SU-DHL-6 (cell line): ENCODE results near the gene ACO2.

Source experiments
- EZH2phosphoT487 ChIP-seq: fragments of 200-600 bp; sonication (generic), shearing (Covaris generic); conservative IDR thresholded peaks from 2 replicates; pipeline ENCODE4 v1.6.1; 2018; ENCODE audit warnings: mild to moderate bottlenecking, antibody characterized with exemption, low read length, moderate library complexity, mixed read lengths
- TF ChIP-seq, protein P1 (sequence below): fragments of 200-600 bp; sonication (generic); IDR thresholded peaks from one replicate; pipeline ENCODE4 v1.5.1; 2017; ENCODE audit warnings: antibody characterized with exemption, mild to moderate bottlenecking, low read length, moderate library complexity; ENCODE audit not compliant: insufficient read depth, poor library complexity, severe bottlenecking

GRCh38 chr22:41445129-41446056 is 23.5 kb upstream of the ACO2 start:
- TF ChIP-seq, protein P1, sequence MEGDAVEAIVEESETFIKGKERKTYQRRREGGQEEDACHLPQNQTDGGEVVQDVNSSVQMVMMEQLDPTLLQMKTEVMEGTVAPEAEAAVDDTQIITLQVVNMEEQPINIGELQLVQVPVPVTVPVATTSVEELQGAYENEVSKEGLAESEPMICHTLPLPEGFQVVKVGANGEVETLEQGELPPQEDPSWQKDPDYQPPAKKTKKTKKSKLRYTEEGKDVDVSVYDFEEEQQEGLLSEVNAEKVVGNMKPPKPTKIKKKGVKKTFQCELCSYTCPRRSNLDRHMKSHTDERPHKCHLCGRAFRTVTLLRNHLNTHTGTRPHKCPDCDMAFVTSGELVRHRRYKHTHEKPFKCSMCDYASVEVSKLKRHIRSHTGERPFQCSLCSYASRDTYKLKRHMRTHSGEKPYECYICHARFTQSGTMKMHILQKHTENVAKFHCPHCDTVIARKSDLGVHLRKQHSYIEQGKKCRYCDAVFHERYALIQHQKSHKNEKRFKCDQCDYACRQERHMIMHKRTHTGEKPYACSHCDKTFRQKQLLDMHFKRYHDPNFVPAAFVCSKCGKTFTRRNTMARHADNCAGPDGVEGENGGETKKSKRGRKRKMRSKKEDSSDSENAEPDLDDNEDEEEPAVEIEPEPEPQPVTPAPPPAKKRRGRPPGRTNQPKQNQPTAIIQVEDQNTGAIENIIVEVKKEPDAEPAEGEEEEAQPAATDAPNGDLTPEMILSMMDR: no peak
- TF ChIP-seq EZH2phosphoT487: no peak
